Bronchial epithelial cell (primary cell): ENCODE measurements around the gene NDEL1. TPM values are rescaled to one million over a fixed set of nuclear protein-coding genes. Genes with fewer than 3 reads are reported as not detected.

Experiments used
- DNase-seq: peaks from one replicate; pipeline ENCODE4 v3.0.0-alpha.2; 2010; ENCODE audit warnings: low read depth
- FAIRE-seq: peaks from 2 replicates; lab custom pipeline; 2011; peaks lifted over from hg19 to GRCh38; lab: Jason Lieb, UNC
- H3K27me3 ChIP-seq: 2 replicates; pipeline ENCODE4 v1.5.1; 2011; ENCODE audit warnings: low read length; ENCODE audit not compliant: control insufficient read depth, insufficient read depth
- H3K36me3 ChIP-seq: 2 replicates; pipeline ENCODE4 v1.5.1; 2011; ENCODE audit warnings: low read length; ENCODE audit not compliant: control insufficient read depth, insufficient read depth
- H3K4me3 ChIP-seq: 2 replicates; pipeline ENCODE4 v1.5.1; 2011; ENCODE audit warnings: mild to moderate bottlenecking, low read depth, low read length, control low read depth
- CTCF ChIP-seq: IDR thresholded peaks from 2 replicates; pipeline ENCODE4 v1.5.1; 2011; ENCODE audit warnings: mild to moderate bottlenecking, moderate library complexity, low read length, control low read depth, inconsistent platforms; ENCODE audit not compliant: insufficient read depth, severe bottlenecking
- total RNA-seq: library from RNA; depleted of rRNA; stranded (reverse); fragments of >200 nt; gene quantifications from 2 replicates; pipeline ENCODE4 v1.2.1, GENCODE V29; 2014

NDEL1 gene
- total RNA-seq, 1 donor from 2014 or later, result 47.1 TPM

GRCh38 chr17:8502126-8502525, 66.4 kb downstream of the NDEL1 start:
- TF ChIP-seq CTCF, result no peak
- DNase-seq (no peak), FAIRE-seq (peak; percentile 86)

GRCh38 chr17:8503368-8503767, 67.7 kb downstream of the NDEL1 start:
- Histone ChIP-seq H3K36me3 (peaks cover 17% of the 10 kb centered on the region), H3K27me3 (no peaks in the 10 kb centered on the region), H3K4me3 (no peak overlapping the region)
- no peak for TF ChIP-seq CTCF
- no peak for DNase-seq
- FAIRE-seq, result no peak

More at GRCh38 chr17:8502126-8502525, 66.4 kb downstream of the NDEL1 start:
- H3K27me3 ChIP-seq, result no peaks in the 10 kb centered on the region
- no peak overlapping the region for H3K4me3 ChIP-seq
- H3K36me3 ChIP-seq, result peaks cover 14% of the 10 kb centered on the region

GRCh38 chr17:8503807-8504206, 68.1 kb downstream of the NDEL1 start:
- FAIRE-seq (no peak), DNase-seq (no peak)

GRCh38 chr17:8504460-8505207, 69.0 kb downstream of the NDEL1 start:
- Histone ChIP-seq H3K27me3 (no peaks in the 10 kb centered on the region), H3K4me3 (no peak overlapping the region), H3K36me3 (peaks cover 15% of the 10 kb centered on the region)
- no peak for TF ChIP-seq CTCF
- FAIRE-seq, result no peak
- DNase-seq, result no peak

More at GRCh38 chr17:8503807-8504206, 68.1 kb downstream of the NDEL1 start:
- no peak for TF ChIP-seq CTCF
- H3K36me3 ChIP-seq, result peaks cover 17% of the 10 kb centered on the region
- H3K4me3 ChIP-seq, result no peak overlapping the region
- H3K27me3 ChIP-seq, result no peaks in the 10 kb centered on the region

GRCh38 chr17:8506145-8506544, 70.5 kb downstream of the NDEL1 start:
- TF ChIP-seq CTCF, result no peak
- DNase-seq, result no peak
- Histone ChIP-seq H3K4me3 (no peak overlapping the region), H3K27me3 (no peaks in the 10 kb centered on the region), H3K36me3 (peaks cover 9% of the 10 kb centered on the region)
- no peak for FAIRE-seq

- H3K4me3 ChIP-seq, result no peak overlapping the region
- H3K36me3 ChIP-seq, result peaks cover 8% of the 10 kb centered on the region
- FAIRE-seq (no peak), DNase-seq (no peak)
- TF ChIP-seq CTCF, result no peak
- H3K27me3 ChIP-seq, result no peaks in the 10 kb centered on the region
Observed at GRCh38 chr17:8514801-8515200, 79.1 kb downstream of the NDEL1 start.
